HUES64 (cell line): ENCODE data around the gene POU4F2. TPM values are rescaled to one million over a fixed set of nuclear protein-coding genes. Genes with fewer than 3 reads are reported as not detected.

Source experiments
- H3K27ac ChIP-seq: 2 replicates; pipeline ENCODE4 v1.7.0; 2013; ENCODE audit warnings: low read depth, low read length, inconsistent platforms
- H3K27me3 ChIP-seq: 2 replicates; pipeline ENCODE4 v1.6.1; 2013; ENCODE audit warnings: mild to moderate bottlenecking, low read length; ENCODE audit not compliant: insufficient read depth
- H3K36me3 ChIP-seq: 2 replicates; pipeline ENCODE4 v1.6.1; 2013; ENCODE audit warnings: mild to moderate bottlenecking, low read length; ENCODE audit not compliant: insufficient read depth
- H3K4me1 ChIP-seq: 2 replicates; pipeline ENCODE4 v1.6.1; 2013; ENCODE audit warnings: mild to moderate bottlenecking, low read length, moderate library complexity; ENCODE audit not compliant: insufficient read depth
- H3K4me3 ChIP-seq: 2 replicates; pipeline ENCODE4 v1.5.1; 2013; ENCODE audit warnings: mild to moderate bottlenecking, low read length, moderate library complexity
- H3K9ac ChIP-seq: 2 replicates; pipeline ENCODE4 v1.6.1; 2013; ENCODE audit warnings: mild to moderate bottlenecking, low read depth, low read length
- H3K9me3 ChIP-seq: 2 replicates; pipeline ENCODE4 v1.6.1; 2013; ENCODE audit warnings: low read depth, low read length; ENCODE audit not compliant: insufficient read depth
- WGBS: fragments of 150-250, 120-280 bp; methylation state at CpG from one replicate; pipeline ENCODE4 v1.1.7; 2013; ENCODE audit warnings: missing lambda C conversion rate; 5-methylcytosine and 5-hydroxymethylcytosine counted together
- polyA plus RNA-seq, 2 experiments: library from polyadenylated mRNA; stranded (reverse); fragments of 50-300 nt; gene quantifications; one replicate each; pipeline ENCODE4 v1.2.3, GENCODE V29; 2013

The POU4F2 gene
- 0.10 TPM for polyA plus RNA-seq (2013, experiment 1 of 2)
- 0.19 TPM for polyA plus RNA-seq (2013, experiment 2 of 2)

DNA sequence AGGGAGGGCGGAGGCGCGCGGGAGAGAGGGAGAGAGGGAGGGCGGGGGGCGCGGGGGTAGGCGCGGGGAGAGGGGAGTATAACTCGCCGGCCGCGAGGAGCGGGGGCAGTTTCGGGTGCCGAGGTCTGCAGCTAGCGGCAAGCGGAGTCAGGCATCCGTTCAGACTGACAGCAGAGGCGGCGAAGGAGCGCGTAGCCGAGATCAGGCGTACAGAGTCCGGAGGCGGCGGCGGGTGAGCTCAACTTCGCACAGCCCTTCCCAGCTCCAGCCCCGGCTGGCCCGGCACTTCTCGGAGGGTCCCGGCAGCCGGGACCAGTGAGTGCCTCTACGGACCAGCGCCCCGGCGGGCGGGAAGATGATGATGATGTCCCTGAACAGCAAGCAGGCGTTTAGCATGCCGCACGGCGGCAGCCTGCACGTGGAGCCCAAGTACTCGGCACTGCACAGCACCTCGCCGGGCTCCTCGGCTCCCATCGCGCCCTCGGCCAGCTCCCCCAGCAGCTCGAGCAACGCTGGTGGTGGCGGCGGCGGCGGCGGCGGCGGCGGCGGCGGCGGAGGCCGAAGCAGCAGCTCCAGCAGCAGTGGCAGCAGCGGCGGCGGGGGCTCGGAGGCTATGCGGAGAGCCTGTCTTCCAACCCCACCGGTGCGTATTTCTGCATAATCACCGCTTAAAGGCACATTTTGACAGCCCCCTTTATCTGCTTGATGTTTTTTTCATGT, at the start of gene POU4F2:
Gene POU4F2 (plus strand): TSS at position 108 of the 720 bp plus-strand sequence. CDS start 248 bp downstream, at position 356.
- Histone ChIP-seq H3K27ac (no peak within 1 kb of the TSS), H3K4me1 (peaks cover 10% of the 10 kb centered on the region; the same call in 1 of the 2 replicates), H3K4me3 (peak within 1 kb of the TSS; percentile 56), H3K36me3 (no peaks in the 10 kb centered on the region), H3K27me3 (peaks cover 100% of the 10 kb centered on the region), H3K9me3 (no peaks in the 10 kb centered on the region), H3K9ac (no peak within 1 kb of the TSS)
- under 1% methylated on average over 74 of the region's 74 CpGs for WGBS

GRCh38 chr4:146590801-146591200, 47.9 kb upstream of the POU4F2 start:
- Histone ChIP-seq H3K4me1 (no peaks in the 10 kb centered on the region), H3K4me3 (no peak overlapping the region), H3K9me3 (no peaks in the 10 kb centered on the region), H3K36me3 (no peaks in the 10 kb centered on the region), H3K9ac (no peak overlapping the region), H3K27ac (no peak overlapping the region), H3K27me3 (no peaks in the 10 kb centered on the region)
- 85% methylated on average over 3 of the region's 3 CpGs for WGBS

DNA sequence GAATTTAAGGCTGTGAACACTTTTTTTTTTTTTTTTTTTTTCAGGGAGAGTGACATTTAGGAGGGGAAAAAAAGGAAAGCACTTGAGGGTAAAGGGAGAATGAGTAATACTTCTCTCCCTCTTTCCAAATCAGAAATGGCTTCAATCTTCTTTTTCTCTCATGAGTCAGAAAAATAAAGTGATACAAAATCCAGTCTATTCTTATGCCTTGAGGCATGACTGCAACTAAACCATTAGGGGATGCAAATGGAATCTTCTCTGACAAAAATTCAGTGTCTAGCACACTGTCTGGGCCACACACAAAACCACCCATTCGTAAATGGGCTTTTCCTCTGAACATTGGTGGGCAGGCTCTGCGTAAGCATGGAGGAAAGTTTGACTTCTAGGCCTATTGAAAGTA, 46.7 kb upstream of the POU4F2 start:
- Histone ChIP-seq H3K36me3 (no peaks in the 10 kb centered on the region), H3K9ac (no peak overlapping the region), H3K27me3 (no peaks in the 10 kb centered on the region), H3K9me3 (peaks cover 2% of the 10 kb centered on the region; the same call in 1 of the 2 replicates), H3K4me1 (no peaks in the 10 kb centered on the region), H3K4me3 (no peak overlapping the region), H3K27ac (no peak overlapping the region)
- 86% methylated on average over 1 of the region's 2 CpGs for WGBS

DNA sequence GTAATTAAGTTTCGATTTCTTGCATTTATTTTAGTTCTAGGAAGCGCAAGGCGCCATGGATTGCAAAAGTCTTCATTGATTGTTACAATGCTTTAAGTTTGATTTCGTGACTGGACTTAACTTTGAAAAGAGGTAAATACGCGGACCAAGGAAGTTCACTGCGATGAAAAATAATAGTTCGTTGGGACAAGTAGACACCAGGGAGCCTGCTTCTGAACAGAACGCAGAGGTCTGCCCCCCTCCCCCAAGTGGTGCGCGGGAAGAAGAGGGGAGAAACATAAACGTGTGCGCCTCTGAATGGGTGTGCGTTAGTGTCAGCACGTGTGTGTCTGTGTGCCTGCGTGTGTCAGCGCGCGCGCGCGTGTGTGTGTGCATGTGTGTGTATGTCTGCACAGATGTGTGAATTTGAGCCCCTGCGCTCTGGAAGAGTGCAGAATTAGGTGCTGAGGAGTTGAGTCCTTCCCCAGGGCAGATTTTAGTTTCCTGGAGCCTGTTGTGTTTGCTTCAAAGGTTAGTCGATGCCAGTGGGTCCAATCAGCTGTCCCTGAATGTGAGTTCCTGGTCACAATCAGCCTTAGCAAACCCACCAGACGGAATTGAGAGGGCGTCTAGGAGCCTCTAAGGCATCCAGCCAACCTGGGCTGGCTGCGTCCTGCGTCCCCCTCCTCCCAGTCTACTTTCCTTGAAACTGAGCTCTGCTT, 5.8 kb upstream of the POU4F2 start:
- Histone ChIP-seq H3K4me1 (peaks cover 14% of the 10 kb centered on the region; the same call in 1 of the 2 replicates), H3K9me3 (no peaks in the 10 kb centered on the region), H3K36me3 (no peaks in the 10 kb centered on the region), H3K27ac (no peak overlapping the region), H3K4me3 (peak overlapping the region; percentile 14), H3K9ac (no peak overlapping the region), H3K27me3 (peaks cover 100% of the 10 kb centered on the region)
- 39% methylated on average over 28 of the region's 28 CpGs for WGBS

DNA sequence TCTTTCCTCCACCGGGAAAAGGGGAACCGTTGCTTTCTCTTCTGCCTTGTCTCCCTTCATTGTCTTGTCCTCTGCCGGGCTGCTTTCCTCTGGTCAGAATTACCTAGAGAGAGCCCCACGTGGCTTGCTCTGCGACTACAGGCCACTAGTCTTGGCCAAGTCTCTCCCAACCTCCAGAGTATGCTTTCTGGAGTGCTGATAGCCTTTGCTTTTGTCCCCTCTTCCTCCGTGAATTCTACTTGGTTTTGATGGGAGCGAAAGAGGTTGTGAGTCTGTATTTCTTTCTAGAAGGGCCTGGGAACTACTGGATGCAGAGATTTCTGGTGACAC, 5.3 kb upstream of the POU4F2 start:
- peaks cover 14% of the 10 kb centered on the region; the same call in 1 of the 2 replicates for H3K4me1 ChIP-seq
- H3K27ac ChIP-seq: no peak overlapping the region
- H3K9me3 ChIP-seq: no peaks in the 10 kb centered on the region
- H3K36me3 ChIP-seq: no peaks in the 10 kb centered on the region
- H3K9ac ChIP-seq: no peak overlapping the region
- H3K27me3 ChIP-seq: peaks cover 100% of the 10 kb centered on the region
- WGBS: 9% methylated on average over 7 of the region's 7 CpGs
- peak overlapping the region; percentile 14; the same call in 1 of the 2 replicates for H3K4me3 ChIP-seq

DNA sequence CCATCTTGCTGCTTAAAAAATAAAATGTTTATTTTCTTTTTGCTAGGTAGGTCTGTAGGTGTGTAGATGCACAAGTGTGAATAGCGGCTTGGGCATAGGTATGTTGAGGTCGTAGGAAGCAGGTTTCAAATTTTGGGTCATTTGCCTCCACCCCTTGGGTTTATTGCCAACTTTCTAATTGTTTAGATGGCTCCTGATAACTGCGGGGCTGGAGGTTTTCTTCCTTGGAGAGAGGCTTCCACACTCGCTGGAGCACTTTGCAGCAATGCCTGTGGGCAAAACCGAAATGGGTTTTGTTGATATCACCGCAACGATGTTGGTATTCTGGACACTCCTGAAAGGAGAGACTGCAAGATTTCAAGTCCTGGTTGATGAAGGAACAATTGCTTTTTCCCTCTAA, 3.9 kb upstream of the POU4F2 start:
- no peak overlapping the region for H3K27ac ChIP-seq
- H3K36me3 ChIP-seq: no peaks in the 10 kb centered on the region
- H3K9me3 ChIP-seq: no peaks in the 10 kb centered on the region
- H3K4me3 ChIP-seq: no peak overlapping the region
- H3K4me1 ChIP-seq: peaks cover 18% of the 10 kb centered on the region; the same call in 1 of the 2 replicates
- WGBS: 32% methylated on average over 7 of the region's 7 CpGs
- peaks cover 100% of the 10 kb centered on the region for H3K27me3 ChIP-seq
- no peak overlapping the region for H3K9ac ChIP-seq

DNA sequence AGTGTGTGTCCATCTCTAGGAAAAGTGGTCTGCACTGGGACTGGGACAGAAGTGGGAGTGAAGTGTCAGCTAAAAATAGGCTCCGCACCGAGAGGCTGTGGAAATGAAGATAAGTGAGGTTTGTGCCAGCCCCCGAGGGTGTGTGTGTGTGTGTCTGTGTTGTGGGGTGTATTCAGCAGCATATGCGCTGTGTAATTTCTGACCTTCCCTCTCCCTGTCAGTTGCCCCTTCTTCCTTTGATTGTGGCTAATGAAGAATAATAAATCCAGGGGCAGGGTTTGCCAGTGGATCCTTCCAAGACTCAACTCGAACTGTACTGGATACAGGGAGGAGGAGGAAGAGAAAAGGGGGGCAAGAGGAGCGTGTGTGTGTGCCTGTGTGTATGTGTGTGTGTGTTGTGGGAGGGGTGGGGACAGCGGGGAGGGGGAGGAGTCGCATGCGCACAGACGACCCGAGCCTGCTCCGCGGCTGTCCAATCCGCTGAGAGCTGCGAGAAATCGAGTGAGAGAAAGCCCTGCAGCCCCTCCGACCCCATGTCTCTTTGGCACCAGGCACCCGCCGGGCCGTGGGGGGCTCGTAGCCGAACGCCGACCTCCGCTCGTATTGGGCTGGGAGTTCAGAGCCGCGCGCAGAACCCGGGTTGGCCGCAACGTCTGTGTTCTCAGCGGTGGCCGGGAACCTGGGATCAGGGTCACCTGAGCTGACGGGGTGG, 916 bp upstream of the POU4F2 start:
- WGBS: 3% methylated on average over 35 of the region's 35 CpGs
- Histone ChIP-seq H3K36me3 (no peaks in the 10 kb centered on the region), H3K4me1 (peaks cover 20% of the 10 kb centered on the region; the same call in 1 of the 2 replicates), H3K4me3 (peak overlapping the region; percentile 56), H3K27me3 (peaks cover 100% of the 10 kb centered on the region), H3K9ac (no peak overlapping the region), H3K27ac (no peak overlapping the region), H3K9me3 (no peaks in the 10 kb centered on the region)

DNA sequence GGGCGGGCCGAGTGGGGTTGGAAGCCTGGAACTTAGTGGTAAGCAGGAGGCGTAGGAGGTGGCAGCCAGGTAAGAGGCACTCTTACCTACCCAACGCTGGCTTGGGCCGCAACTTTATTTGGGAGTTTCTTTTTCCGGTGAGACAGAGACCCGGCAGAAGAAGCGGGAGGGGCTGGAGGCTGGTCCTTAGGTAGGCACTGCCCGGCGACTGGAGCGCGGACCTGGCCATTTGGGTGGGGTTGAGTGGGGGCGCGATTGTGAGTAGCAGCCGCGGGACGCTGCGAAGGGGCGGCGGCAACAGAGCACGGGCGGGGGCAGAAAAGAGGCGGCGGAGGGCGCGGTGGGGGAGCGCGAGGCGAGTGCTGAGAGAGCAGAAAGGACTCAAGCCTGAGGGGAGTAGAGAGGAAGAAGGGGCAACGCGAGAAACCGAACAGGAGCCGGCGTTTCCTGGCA, 334 bp upstream of the POU4F2 start:
- 1% methylated on average over 34 of the region's 34 CpGs for WGBS
- H3K27ac ChIP-seq: no peak overlapping the region
- peaks cover 14% of the 10 kb centered on the region; the same call in 1 of the 2 replicates for H3K4me1 ChIP-seq
- peak overlapping the region; percentile 56 for H3K4me3 ChIP-seq
- H3K9me3 ChIP-seq: no peaks in the 10 kb centered on the region
- no peaks in the 10 kb centered on the region for H3K36me3 ChIP-seq
- H3K9ac ChIP-seq: no peak overlapping the region
- H3K27me3 ChIP-seq: peaks cover 100% of the 10 kb centered on the region

DNA sequence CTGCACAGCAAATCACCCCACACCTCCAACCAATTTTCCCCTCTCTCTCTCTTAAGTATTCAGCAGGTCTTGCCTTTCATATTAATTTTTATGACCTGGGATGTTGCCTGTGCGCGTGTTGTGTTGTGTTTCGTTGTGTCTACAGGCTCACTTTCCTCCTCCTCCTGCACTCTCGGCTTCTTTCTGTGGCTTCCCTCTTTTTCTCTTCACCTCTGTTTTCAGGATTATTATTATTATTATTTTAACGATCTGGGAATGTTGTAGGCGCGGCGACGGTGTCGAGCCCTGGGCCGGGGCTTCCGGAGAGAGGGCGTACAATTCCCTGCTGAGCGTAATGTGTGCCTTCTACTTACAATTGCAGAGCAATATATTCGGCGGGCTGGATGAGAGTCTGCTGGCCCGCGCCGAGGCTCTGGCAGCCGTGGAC, 826 bp downstream of the POU4F2 start:
- Histone ChIP-seq H3K27ac (no peak overlapping the region), H3K9ac (no peak overlapping the region), H3K36me3 (no peaks in the 10 kb centered on the region), H3K4me1 (peaks cover 10% of the 10 kb centered on the region; the same call in 1 of the 2 replicates), H3K27me3 (peaks cover 100% of the 10 kb centered on the region), H3K9me3 (no peaks in the 10 kb centered on the region), H3K4me3 (peak overlapping the region; percentile 56)
- 3% methylated on average over 16 of the region's 20 CpGs for WGBS

GRCh38 chr4:146640021-146640464, 1.4 kb downstream of the POU4F2 start:
- H3K36me3 ChIP-seq: no peaks in the 10 kb centered on the region
- peak overlapping the region; percentile 18; the same call in 1 of the 2 replicates for H3K4me3 ChIP-seq
- H3K4me1 ChIP-seq: peaks cover 10% of the 10 kb centered on the region; the same call in 1 of the 2 replicates
- no peak overlapping the region for H3K9ac ChIP-seq
- no peak overlapping the region for H3K27ac ChIP-seq
- WGBS: 6% methylated on average over 46 of the region's 46 CpGs
- peaks cover 100% of the 10 kb centered on the region for H3K27me3 ChIP-seq
- H3K9me3 ChIP-seq: no peaks in the 10 kb centered on the region
